NCI-H82 treated with DMSO at 0.1 percent for 48 hours (cell line): Measurements from ENCODE around the gene SPATA16.

Experiments used
- DNase-seq: peaks from one replicate; lab custom pipeline; 2025; ENCODE audit not compliant: unreplicated experiment; lab: John Stamatoyannopoulos, UW

Gene SPATA16

DNA sequence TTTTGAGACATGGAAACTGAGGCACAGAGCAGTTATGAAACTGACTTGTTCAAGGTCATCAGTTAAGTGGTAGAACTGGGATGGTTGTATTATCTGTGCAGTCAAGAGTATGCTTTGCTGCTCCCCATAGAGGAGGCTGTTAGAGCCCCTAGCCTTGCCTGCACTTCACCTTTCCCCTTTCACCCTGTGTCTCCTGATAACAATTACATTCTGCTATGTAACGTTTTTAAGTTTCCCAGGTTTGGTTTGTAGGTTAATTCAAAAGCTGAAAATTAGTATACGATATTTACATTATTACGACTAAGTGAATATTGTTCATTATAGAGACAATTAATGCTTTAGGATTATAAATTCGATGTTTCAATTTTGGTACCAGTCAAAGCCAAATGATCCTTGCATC lies 300.6 kb downstream of the SPATA16 start:
- no peak for DNase-seq

DNA sequence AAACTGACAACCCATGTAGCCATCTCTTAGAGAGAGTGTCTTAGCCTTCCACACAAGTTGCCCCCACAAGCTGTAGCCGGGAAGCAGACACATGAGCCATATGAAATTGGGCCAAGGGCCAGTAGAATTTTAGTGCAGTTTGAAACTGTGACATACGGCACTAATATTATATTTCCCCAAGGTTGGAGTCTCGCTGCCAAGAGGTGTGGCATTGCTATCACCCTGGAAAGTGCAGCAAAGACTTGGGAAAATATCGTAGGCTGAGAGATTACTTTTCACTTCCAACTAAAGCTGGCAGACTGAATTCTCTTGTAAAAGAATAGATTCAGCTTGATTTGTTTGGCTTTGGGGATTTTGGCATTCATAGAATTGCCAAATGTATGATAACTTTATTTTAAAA lies 301.4 kb downstream of the SPATA16 start:
- no peak for DNase-seq
